Stimulated activated CD8-positive, alpha-beta memory T cell treated with anti-CD3 and anti-CD28 coated beads, Interleukin-4, amount 100 ng/mL, for 1 hour (primary cell): Measurements from ENCODE around the gene ATP2A1.
"Not testable (repeated sequence)": the region's sequence is repeated elsewhere in the genome, so short reads cannot be mapped to it uniquely, and the experiment has no call there.

ENCODE experiments used
- DNase-seq, 2 donors: peaks; one replicate each; pipeline ENCODE4 v3.0.0-alpha.2; 2020; ENCODE audit warnings: low read depth in 2 of 2, low spot score in 1 of 2

Gene ATP2A1

GRCh38 chr16:28935346-28935745 is 57.1 kb downstream of the ATP2A1 start:
- no peak for DNase-seq

- peak; percentile 37 to 66 for DNase-seq
Observed at GRCh38 chr16:28935924-28936783, 57.9 kb downstream of the ATP2A1 start.

GRCh38 chr16:28936784-28937155 is 58.5 kb downstream of the ATP2A1 start:
- DNase-seq: no peak

GRCh38 chr16:28937222-28937876 is 59.1 kb downstream of the ATP2A1 start:
- DNase-seq: no peak

- DNase-seq: no peak
Observed at GRCh38 chr16:28938721-28939120, 60.4 kb downstream of the ATP2A1 start.

- not testable (repeated sequence) for DNase-seq
Observed at GRCh38 chr16:28939825-28940224, 61.5 kb downstream of the ATP2A1 start.

GRCh38 chr16:28943281-28943680 is 65.0 kb downstream of the ATP2A1 start:
- no peak for DNase-seq

GRCh38 chr16:28946681-28947080 is 68.4 kb downstream of the ATP2A1 start:
- no peak for DNase-seq

GRCh38 chr16:28950648-28951409 is 72.5 kb downstream of the ATP2A1 start, which contains the start of gene NFATC2IP:
NFATC2IP (plus strand) TSS chr16:28950937; CDS start chr16:28951012, 75 bp downstream.
- DNase-seq: peak; percentile 98 to 99

GRCh38 chr16:28951410-28951943 is 73.2 kb downstream of the ATP2A1 start:
- DNase-seq: no peak
